K562 (cell line): ENCODE data around the gene SLC25A10. TPM values are rescaled to one million over a fixed set of nuclear protein-coding genes. Genes with fewer than 3 reads are reported as not detected.
A peak's percentile ranks its signal among the peaks of the same experiment; 100 is the strongest.

Source experiments
- ATAC-seq: fragments of 200-7000 bp; cut with Tn5 transposase; 3 replicates; pipeline ENCODE4 v1.9.1; 2020; ENCODE audit warnings: moderate library complexity
- BruUV-seq: library from RNA; stranded (reverse); fragments of 400-500 nt; replicated peaks from 2 replicates; lab custom pipeline; 2021; lab: Mats Ljungman, UMichigan
- CTCF ChIA-PET: fragments of 300-600 bp; formaldehyde crosslinking; extraction: SDS; loops from one replicate; lab custom pipeline; 2021; ENCODE audit warnings: low intra/inter-chr PET ratio; lab: Yijun Ruan, JAX
- POLR2A ChIA-PET: fragments of 300-600, 350-650 bp; sonication (Branson Sonifier 250); formaldehyde crosslinking; extraction: SDS; loops from one replicate; lab custom pipeline; 2021; ENCODE audit warnings: antibody characterized with exemption, inconsistent platforms; lab: Yijun Ruan, JAX
- DNase-seq, 4 experiments: peaks; one replicate each; pipeline versions ENCODE4 v3.0.0 to v3.0.0-alpha.2; 2011 to 2018; ENCODE audit warnings: low spot score in 3 of 4, mixed read lengths in 3 of 4; ENCODE audit errors: extremely low read depth in 1 of 4
- FAIRE-seq: peaks from 2 replicates; lab custom pipeline; 2011; peaks lifted over from hg19 to GRCh38; lab: Jason Lieb, UNC
- H2AFZ ChIP-seq: 2 replicates; pipeline ENCODE4 v1.6.0; 2011; ENCODE audit warnings: low read depth, low read length, control low read depth, inconsistent platforms
- H3K27ac ChIP-seq: fragments of 200-600 bp; 3 replicates; pipeline ENCODE4 v1.8.0; 2011; ENCODE audit warnings: low read depth, mild to moderate bottlenecking, control low read depth, inconsistent platforms, low read length, moderate library complexity, mixed read lengths; ENCODE audit errors: extremely low read depth
- H3K27me3 ChIP-seq, 2 experiments: fragments of 300-600 bp in 1 of 2; 2 replicates in 1 of 2; 3 replicates in 1 of 2; pipeline versions ENCODE4 v1.6.0 to v1.8.0; 2011; ENCODE audit warnings: inconsistent platforms in 2 of 2, low read length in 2 of 2, mild to moderate bottlenecking in 1 of 2, mixed read lengths in 1 of 2, moderate library complexity in 1 of 2; ENCODE audit not compliant: control insufficient read depth in 2 of 2, insufficient read depth in 2 of 2
- H3K36me3 ChIP-seq: fragments of 300-600 bp; 3 replicates; pipeline ENCODE4 v1.8.0; 2011; ENCODE audit warnings: mild to moderate bottlenecking, low read length, inconsistent platforms; ENCODE audit not compliant: control insufficient read depth, insufficient read depth
- H3K4me1 ChIP-seq, 2 experiments: fragments of 200-600 bp in 1 of 2; replicated peaks in 1 of 2; 2 replicates in 1 of 2; 3 replicates in 1 of 2; pipeline versions ENCODE4 v1.5.1 to v1.8.0; 2011; ENCODE audit warnings: inconsistent platforms in 2 of 2, low read length in 2 of 2, mild to moderate bottlenecking in 1 of 2, mixed read lengths in 1 of 2, moderate library complexity in 1 of 2; ENCODE audit not compliant: control insufficient read depth in 2 of 2, insufficient read depth in 2 of 2
- H3K4me2 ChIP-seq: 2 replicates; pipeline ENCODE4 v1.6.1; 2011; ENCODE audit warnings: low read length, control low read depth, inconsistent platforms, mixed read lengths; ENCODE audit not compliant: insufficient read depth
- H3K4me3 ChIP-seq: fragments of 200-600 bp; sonication (generic), shearing (Covaris generic); 2 replicates; pipeline ENCODE4 v1.5.1; 2016; ENCODE audit warnings: control low read depth, inconsistent platforms
- H3K79me2 ChIP-seq: fragments of 200-600 bp; 3 replicates; pipeline ENCODE4 v1.8.0; 2011; ENCODE audit warnings: low read length, inconsistent platforms; ENCODE audit not compliant: control insufficient read depth, insufficient read depth
- H3K9ac ChIP-seq, 2 experiments: 2 replicates each; pipeline versions ENCODE4 v1.6.0 to v1.6.1; 2011; ENCODE audit warnings: low read depth in 2 of 2, low read length in 2 of 2, control low read depth in 1 of 2, inconsistent platforms in 1 of 2, mild to moderate bottlenecking in 1 of 2, mixed read lengths in 1 of 2; ENCODE audit not compliant: insufficient read depth in 1 of 2
- H3K9me1 ChIP-seq: one replicate; pipeline ENCODE4 v1.6.0; 2011; ENCODE audit warnings: inconsistent platforms, mild to moderate bottlenecking, low read length, moderate library complexity; ENCODE audit not compliant: control insufficient read depth, insufficient read depth
- H3K9me3 ChIP-seq: replicated peaks from 2 replicates; pipeline ENCODE4 v1.5.1; 2011; ENCODE audit warnings: low read depth, low read length, inconsistent platforms; ENCODE audit not compliant: control insufficient read depth, insufficient read depth
- H4K20me1 ChIP-seq: replicated peaks from 2 replicates; pipeline ENCODE4 v1.6.1; 2011; ENCODE audit warnings: low read length, inconsistent platforms, mixed read lengths; ENCODE audit not compliant: control insufficient read depth, insufficient read depth
- E2F3 ChIP-seq: fragments of 250-450 bp; sonication (Bioruptor Pico); IDR thresholded peaks from 2 replicates; pipeline ENCODE4 v1.4.0; 2020; ENCODE audit warnings: mild to moderate bottlenecking
- E2F5 ChIP-seq: sonication (generic); formaldehyde crosslinking; IDR thresholded peaks from 2 replicates; pipeline ENCODE4 v1.8.0; 2022; ENCODE audit warnings: mild to moderate bottlenecking, missing genetic modification reagents
- E2F6 ChIP-seq, 2 experiments: IDR thresholded peaks; 2 replicates each; pipeline ENCODE4 v1.6.1; 2011; ENCODE audit warnings: borderline replicate concordance in 1 of 2, control low read depth in 1 of 2, low read depth in 1 of 2, low read length in 1 of 2, mild to moderate bottlenecking in 1 of 2, mixed read lengths in 1 of 2, moderate library complexity in 1 of 2; ENCODE audit not compliant: insufficient read depth in 1 of 2, insufficient read length in 1 of 2, poor library complexity in 1 of 2, severe bottlenecking in 1 of 2; ENCODE audit errors: extremely low read depth in 1 of 2
- FOXM1 ChIP-seq, 2 experiments: fragments of 450-650 bp in 1 of 2; sonication (generic) in 1 of 2; formaldehyde crosslinking in 1 of 2; IDR thresholded peaks; 2 replicates each; pipeline versions ENCODE4 v1.6.1 to v1.9.0; 2017 to 2022; ENCODE audit warnings: low read depth in 2 of 2, mild to moderate bottlenecking in 2 of 2, missing genetic modification reagents in 1 of 2, moderate library complexity in 1 of 2
- GMEB1 ChIP-seq: fragments of 250-450 bp; sonication (Bioruptor Pico); IDR thresholded peaks from 2 replicates; pipeline ENCODE4 v1.4.0; 2020; ENCODE audit warnings: mild to moderate bottlenecking
- HOXB6 ChIP-seq: fragments of 250-450 bp; sonication (Bioruptor Pico); IDR thresholded peaks from 2 replicates; pipeline ENCODE4 v1.5.1; 2022; ENCODE audit warnings: mild to moderate bottlenecking, borderline replicate concordance
- PHF20 ChIP-seq: fragments of 450-650 bp; IDR thresholded peaks from 2 replicates; pipeline ENCODE4 v1.6.1; 2018; ENCODE audit not compliant: partially characterized antibody
- POLR3A ChIP-seq: IDR thresholded peaks from 2 replicates; pipeline ENCODE4 v1.6.1; 2011; ENCODE audit warnings: borderline replicate concordance, mild to moderate bottlenecking, moderate library complexity; ENCODE audit not compliant: insufficient read length, insufficient read depth; ENCODE audit errors: extremely low read depth
- WGBS: fragments of 100-300 bp; shearing (Covaris generic); methylation state at CpG from one replicate; pipeline ENCODE4 v1.1.6; 2016; ENCODE audit warnings: low coverage, mixed read lengths; ENCODE audit not compliant: insufficient coverage; ENCODE audit errors: missing lambda C conversion rate; 5-methylcytosine and 5-hydroxymethylcytosine counted together
- in situ Hi-C: fragments of 300-500 bp; cut with MboI; formaldehyde crosslinking; loops from 4 replicates; pipeline ENCODE4 v1.15.0; 2018; ENCODE audit warnings: inconsistent platforms, mixed read lengths
- intact Hi-C: fragments of 100-400 bp; cut with micrococcal nuclease; formaldehyde crosslinking; loops from 2 replicates; pipeline ENCODE4 v1.14.2; 2022
- polyA plus RNA-seq, 8 experiments: library from polyadenylated mRNA; depleted of rRNA in 4 of 8; stranded (reverse) in 5 of 8; unstranded in 3 of 8; fragments of >200 nt; fragmentation: Nextera tagmentation in 2 of 8; fragmentation: Illumina TruSeq in 1 of 8; extraction: Ambion mirVana in 2 of 8; extraction: Trizol in 1 of 8; gene quantifications; 2 replicates each; pipeline versions ENCODE4 v1.2.1 to v1.2.3, GENCODE V29; 2011 to 2014; ENCODE audit warnings: inconsistent platforms in 1 of 8, missing spikeins in 1 of 8
- total RNA-seq, 7 experiments: library from RNA; depleted of rRNA in 6 of 7; stranded (reverse); fragments of >200 nt in 6 of 7; fragmentation: Illumina TruSeq in 2 of 7; extraction: Trizol in 2 of 7; gene quantifications; 2 replicates each; pipeline versions ENCODE4 v1.2.1 to v1.2.3, GENCODE V29; 2011 to 2021; ENCODE audit warnings: low replicate concordance in 1 of 7

Gene SLC25A10
- total and polyA plus RNA-seq, 9 of the 15 experiments (the other 6 are each of a cell fraction or from before 2014, with no cell fraction given): 0.10 to 85.6 (median 34.3) TPM

- Histone ChIP-seq H3K9me3 (no peaks in the 10 kb centered on the region), H4K20me1 (peaks cover 13% of the 10 kb centered on the region), H3K4me2 (peak overlapping the region; percentile 95), H3K27me3 (no peaks in the 10 kb centered on the region), H3K4me1 (peaks cover 14 to 70% of the 10 kb centered on the region in 2 experiments; a peak in 4 of 5 replicates), H3K36me3 (peaks cover 81% of the 10 kb centered on the region), H3K79me2 (peaks cover 62% of the 10 kb centered on the region), H3K9me1 (peaks cover 2% of the 10 kb centered on the region), H3K4me3 (peak overlapping the region; percentile 99), H3K27ac (peak overlapping the region; percentile 90), H3K9ac (peak overlapping the region; percentile 96 to 100), H2AFZ (0 out of 2 replicates have a peak overlapping the region, but pooled peaks have one; percentile 12)
- ATAC-seq: no peak; the same call in 2 of the 3 replicates
- ChIA-PET POLR2A (interaction anchor here (0.7 to 4.7 kb wide), 11 partner anchors 9 to 481 kb away, joined by 3 to 54 read pairs (median 4); partner anchors contain the start of genes ALYREF, ANAPC11, ARL16 and CEP131), CTCF (no interaction called here)
- in situ Hi-C loops: no loop called here
- TSS peak; percentile 50 for BruUV-seq
- peak; percentile 23 for FAIRE-seq
- DNase-seq: peak in 2 of 4 experiments; percentile 31 to 34
- intact Hi-C loops: loop anchor here (5.0 kb wide), 1 partner anchor 37 kb away; the partner anchor contains the start of genes CCDC137 and OXLD1
- 9% methylated on average over 26 of the region's 27 CpGs for WGBS
- peak in 1 of 2 experiments; percentile 46 for TF ChIP-seq E2F6 (IDR thresholded peaks at IDR 0.05; ENCODE audit: borderline replicate concordance in 1 of 2, extremely low read depth in 1 of 2, insufficient read depth in 1 of 2, insufficient read length in 1 of 2, low read depth in 1 of 2, low read length in 1 of 2, poor library complexity in 1 of 2, severe bottlenecking in 1 of 2)
- no peak for TF ChIP-seq PHF20
- TF ChIP-seq GMEB1 (CRISPR knock-in tag): no peak
- no peak for TF ChIP-seq POLR3A
- TF ChIP-seq E2F3 (CRISPR knock-in tag): peak; percentile 28; the same call in 1 of the 2 replicates
- TF ChIP-seq FOXM1 (IDR thresholded peaks at IDR 0.05; ENCODE audit: low read depth): no peak
- 0 out of 2 replicates have a peak, but pooled peaks have one; percentile 65 for TF ChIP-seq FOXM1 (CRISPR knock-in tag; IDR thresholded peaks at IDR 0.05; ENCODE audit: low read depth)
- TF ChIP-seq E2F5 (CRISPR knock-in tag): 0 out of 2 replicates have a peak, but pooled peaks have one; percentile 1
- 0 out of 2 replicates have a peak, but pooled peaks have one; percentile 59 for TF ChIP-seq HOXB6 (CRISPR knock-in tag)
Observed at GRCh38 chr17:81703747-81704654, 8.1 kb upstream of the SLC25A10 start.
